Fibroblast of peridontal ligament (primary cell): ENCODE measurements around the gene ANO4.

Source experiments
- DNase-seq: peaks from one replicate; pipeline ENCODE4 v3.0.0-alpha.2; 2010; ENCODE audit errors: extremely low read depth

The ANO4 gene

GRCh38 chr12:100808777-100809176 is 14.2 kb downstream of the ANO4 start:
- DNase-seq: no peak

- DNase-seq: no peak
Measured at GRCh38 chr12:100820314-100820713, 25.7 kb downstream of the ANO4 start.

GRCh38 chr12:100823963-100824362 is 29.4 kb downstream of the ANO4 start:
- no peak for DNase-seq

- no peak for DNase-seq
Measured at GRCh38 chr12:100824476-100824875, 29.9 kb downstream of the ANO4 start.

GRCh38 chr12:100826323-100826722 is 31.7 kb downstream of the ANO4 start:
- peak; percentile 27 for DNase-seq

GRCh38 chr12:100827901-100828520 is 33.4 kb downstream of the ANO4 start:
- peak; percentile 8 for DNase-seq

GRCh38 chr12:100830003-100830795 is 35.6 kb downstream of the ANO4 start:
- DNase-seq: no peak

- DNase-seq: no peak
Measured at GRCh38 chr12:100833282-100833681, 38.7 kb downstream of the ANO4 start.

GRCh38 chr12:100840748-100841147 is 46.2 kb downstream of the ANO4 start:
- no peak for DNase-seq

- no peak for DNase-seq
Measured at GRCh38 chr12:100842156-100842555, 47.6 kb downstream of the ANO4 start.

- DNase-seq: no peak
Measured at GRCh38 chr12:100843061-100843460, 48.5 kb downstream of the ANO4 start.

- DNase-seq: no peak
Measured at GRCh38 chr12:100845095-100845494, 50.5 kb downstream of the ANO4 start.

GRCh38 chr12:100851637-100852036 is 57.1 kb downstream of the ANO4 start:
- DNase-seq: no peak

- no peak for DNase-seq
Measured at GRCh38 chr12:100857418-100857817, 62.8 kb downstream of the ANO4 start.

- no peak for DNase-seq
Measured at GRCh38 chr12:100857971-100858370, 63.4 kb downstream of the ANO4 start.

GRCh38 chr12:100858656-100859055 is 64.1 kb downstream of the ANO4 start:
- no peak for DNase-seq

GRCh38 chr12:100859063-100859627 is 64.6 kb downstream of the ANO4 start:
- no peak for DNase-seq

- DNase-seq: no peak
Measured at GRCh38 chr12:100860611-100861010, 66.0 kb downstream of the ANO4 start.

GRCh38 chr12:100862676-100863075 is 68.1 kb downstream of the ANO4 start:
- no peak for DNase-seq

- no peak for DNase-seq
Measured at GRCh38 chr12:100864366-100864765, 69.8 kb downstream of the ANO4 start.

GRCh38 chr12:100867639-100868393 is 73.2 kb downstream of the ANO4 start:
- no peak for DNase-seq

- DNase-seq: no peak
Measured at GRCh38 chr12:100868487-100868886, 73.9 kb downstream of the ANO4 start.
